Measurements from ENCODE around the gene TMEM147. TPM values are rescaled to one million over a fixed set of nuclear protein-coding genes. Genes with fewer than 3 reads are reported as not detected.

The TMEM147 gene
- total RNA-seq, 1 donor from 2014 or later = 26.6 TPM

Other genes starting within 250 kb of the TMEM147 start
- 1.2 TPM for gene CD22, start 216.4 kb upstream of the TMEM147 start, total RNA-seq
- not detected for gene FFAR1, start 197.7 kb upstream of the TMEM147 start, total RNA-seq
- not detected for gene FFAR3, start 187.2 kb upstream of the TMEM147 start, total RNA-seq
- gene GPR42, start 174.6 kb upstream of the TMEM147 start, total RNA-seq = not detected
- not detected for gene FFAR2, start 97.4 kb upstream of the TMEM147 start, total RNA-seq
- gene KRTDAP, start 55.2 kb upstream of the TMEM147 start, total RNA-seq = not detected
- 2.0 TPM for gene DMKN, start 32.0 kb upstream of the TMEM147 start, total RNA-seq
- gene SBSN, start 17.3 kb upstream of the TMEM147 start, total RNA-seq = not detected
- not detected for gene GAPDHS, start 12.2 kb upstream of the TMEM147 start, total RNA-seq
- not detected for gene ATP4A, start 18.0 kb downstream of the TMEM147 start, total RNA-seq
- gene PMIS2, start 40.5 kb downstream of the TMEM147 start, total RNA-seq = not detected
- gene HAUS5, start 67.1 kb downstream of the TMEM147 start, total RNA-seq = 5.7 TPM
- gene RBM42, start 83.4 kb downstream of the TMEM147 start, total RNA-seq = 30.7 TPM
- 0.48 TPM for gene ETV2, start 96.1 kb downstream of the TMEM147 start, total RNA-seq
- 196 TPM for gene COX6B1, start 102.7 kb downstream of the TMEM147 start, total RNA-seq
- gene UPK1A, start 120.9 kb downstream of the TMEM147 start, total RNA-seq = not detected
- gene ZBTB32, start 158.9 kb downstream of the TMEM147 start, total RNA-seq = 0.10 TPM
- gene KMT2B, start 172.4 kb downstream of the TMEM147 start, total RNA-seq = 23.0 TPM
- gene IGFLR1, start 196.8 kb downstream of the TMEM147 start, total RNA-seq = 30.8 TPM
- gene U2AF1L4, start 199.8 kb downstream of the TMEM147 start, total RNA-seq = 15.1 TPM
- 31.7 TPM for gene PSENEN, start 200.0 kb downstream of the TMEM147 start, total RNA-seq
- gene LIN37, start 202.9 kb downstream of the TMEM147 start, total RNA-seq = 4.7 TPM
- 7.0 TPM for gene HSPB6, start 211.4 kb downstream of the TMEM147 start, total RNA-seq
- 4.5 TPM for gene PROSER3, start 212.6 kb downstream of the TMEM147 start, total RNA-seq
- 3.6 TPM for gene ARHGAP33, start 229.9 kb downstream of the TMEM147 start, total RNA-seq